Right ventricle myocardium superior (tissue), 1 donor: ENCODE measurements around the gene ERCC3. TPM values are rescaled to one million over a fixed set of nuclear protein-coding genes. Genes with fewer than 3 reads are reported as not detected.

Experiments used
- ATAC-seq: fragments of 200-7000 bp; cut with Tn5 transposase; one replicate; pipeline ENCODE4 v1.9.1; 2020; ENCODE audit warnings: mild to moderate bottlenecking; ENCODE audit not compliant: poor library complexity
- DNase-seq: peaks from one replicate; pipeline ENCODE4 v3.0.0-alpha.2; 2020
- intact Hi-C: fragments of 100-400 bp; cut with DNase I; formaldehyde crosslinking; loops from one replicate; pipeline ENCODE4 v1.11.2; 2022
- long read RNA-seq: library from polyadenylated mRNA; unstranded; transcript quantifications from one replicate; pipeline ENCODE4 v2.0.0, GENCODE V29; 2021
- total RNA-seq: library from RNA; stranded (reverse); fragmentation: NEBNext Ultra II Directional; extraction: Animal tissue kit (Norgen Biotek cat#: 25700); gene quantifications from one replicate; pipeline ENCODE4 v1.2.1, GENCODE V29; 2021
- donor health status: DM: no; HTN: yes; CAD: no; lungs with severe emphysema.

Gene ERCC3
- total RNA-seq, result 18.2 TPM
- long read RNA-seq, transcript ERCC3-201 (15 exons, 2,750 nt), result major isoform, 57 of 69 reads
- long read RNA-seq, partial matches to known transcripts, result 5 of 69 reads
- long read RNA-seq, other reads (novel, unspliced or antisense), result 7 of 69 reads

- peak; percentile 98 for ATAC-seq
Observed at GRCh38 chr2:127293748-127294562, at the start of gene ERCC3. Gene ERCC3, minus strand, starts transcription at chr2:127294144. Its CDS starts 63 bp downstream, at chr2:127294081.

DNA sequence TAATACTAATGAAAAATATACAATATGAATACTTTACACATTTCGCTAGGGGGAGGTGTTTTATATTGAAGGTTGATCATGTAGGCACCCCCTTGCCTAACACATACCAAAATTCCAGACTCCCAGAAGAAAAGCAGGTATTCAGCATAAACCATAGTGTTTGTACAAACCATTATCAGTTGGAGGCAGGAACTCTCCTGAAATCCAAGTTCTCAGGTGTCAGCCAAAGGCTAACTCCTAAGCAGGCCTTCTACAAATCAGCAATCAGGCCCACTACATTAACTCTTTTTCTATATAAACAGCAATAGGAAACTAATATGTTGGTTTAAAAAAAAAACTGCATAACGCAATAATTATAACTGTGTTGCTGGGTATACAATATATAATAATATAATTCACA, 49.3 kb upstream of the ERCC3 start:
- no peak for ATAC-seq
- intact Hi-C loops, result no loop called here
- DNase-seq, result no peak

More at GRCh38 chr2:127293748-127294562, at the start of gene ERCC3:
- DNase-seq, result peak; percentile 94
- intact Hi-C loops, result no loop called here

GRCh38 chr2:127342101-127342500, 48.2 kb upstream of the ERCC3 start:
- intact Hi-C loops, result no loop called here
- DNase-seq (no peak), ATAC-seq (no peak)

GRCh38 chr2:127332335-127332734, 38.4 kb upstream of the ERCC3 start:
- intact Hi-C loops, result no loop called here
- ATAC-seq, result no peak
- DNase-seq, result no peak

DNA sequence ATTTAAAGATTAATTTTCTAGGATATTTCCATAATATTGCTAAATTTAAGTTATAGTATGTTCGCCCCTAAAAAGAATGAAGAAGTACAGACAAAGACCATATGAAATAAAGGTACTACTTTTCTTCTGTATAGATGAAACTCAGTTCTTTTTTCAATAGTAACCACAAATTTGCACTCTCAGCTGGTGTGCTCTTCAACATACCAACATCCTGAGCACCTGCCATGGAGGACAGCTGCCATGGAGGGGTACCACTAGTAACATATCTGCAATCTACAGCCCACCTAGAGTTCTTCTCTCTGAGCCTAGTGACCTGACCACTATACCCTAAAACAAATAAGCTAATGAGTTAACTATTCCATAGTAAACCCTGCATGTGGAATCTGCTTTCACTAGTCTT, 36.8 kb upstream of the ERCC3 start:
- intact Hi-C loops, result no loop called here
- DNase-seq, result no peak
- ATAC-seq, result no peak

DNA sequence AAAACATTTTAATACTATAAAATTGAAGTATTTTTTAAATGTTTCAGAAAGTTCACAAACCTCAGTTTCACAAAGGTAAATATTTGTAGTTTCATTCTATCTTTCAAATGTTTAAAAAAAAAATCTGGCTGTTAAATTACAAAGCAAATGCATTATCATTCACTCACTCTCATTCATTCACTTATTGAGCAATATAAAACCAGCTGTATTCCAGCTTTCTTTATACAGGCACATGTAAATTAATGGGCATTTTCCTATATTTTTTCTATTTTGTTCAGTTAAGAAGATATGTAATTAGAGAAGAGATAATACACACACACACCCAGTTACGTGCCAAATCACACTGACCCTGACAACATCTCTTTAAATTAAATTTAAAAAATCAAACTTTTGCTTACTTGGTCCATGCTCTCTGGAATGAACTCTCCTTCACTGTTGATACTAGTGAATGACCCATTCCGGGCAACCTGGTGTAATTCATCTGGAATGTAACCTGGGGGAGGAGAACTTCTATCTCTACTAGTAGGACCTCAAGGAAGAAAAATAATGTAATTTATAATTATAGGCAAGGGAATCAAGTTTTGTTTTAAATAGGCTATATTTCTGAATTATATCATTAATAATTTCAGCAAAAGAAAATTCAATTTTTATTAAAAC, 32.5 kb upstream of the ERCC3 start:
- ATAC-seq, result no peak
- DNase-seq, result no peak
- intact Hi-C loops, result no loop called here

DNA sequence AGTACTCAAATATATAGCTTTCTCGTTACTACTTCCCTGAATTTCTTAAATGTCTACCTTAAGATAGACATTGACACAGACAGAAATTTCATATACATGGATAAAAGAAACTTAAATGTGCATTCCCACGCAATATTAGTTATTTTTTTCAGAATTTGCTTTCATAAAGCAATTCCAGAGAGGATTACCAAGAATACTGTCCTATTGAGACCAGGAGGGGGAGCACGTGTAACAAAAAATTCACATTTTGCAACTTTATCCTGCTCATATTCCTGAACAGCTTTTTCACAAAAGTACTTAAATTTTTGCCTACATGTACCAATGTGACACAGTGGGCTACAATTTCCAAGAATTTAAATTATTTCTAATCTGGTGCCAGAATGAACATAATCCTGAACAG, 30.7 kb upstream of the ERCC3 start:
- no peak for DNase-seq
- peak; percentile 46 for ATAC-seq
- intact Hi-C loops, result loop anchor here (5.0 kb wide), 1 partner anchor 163 kb away; no protein-coding TSS in a partner anchor

- no peak for ATAC-seq
- DNase-seq, result no peak
- intact Hi-C loops, result loop anchor here (5.0 kb wide), 1 partner anchor 166 kb away; no protein-coding TSS in a partner anchor
Observed at GRCh38 chr2:127321303-127321702, 27.4 kb upstream of the ERCC3 start.

DNA sequence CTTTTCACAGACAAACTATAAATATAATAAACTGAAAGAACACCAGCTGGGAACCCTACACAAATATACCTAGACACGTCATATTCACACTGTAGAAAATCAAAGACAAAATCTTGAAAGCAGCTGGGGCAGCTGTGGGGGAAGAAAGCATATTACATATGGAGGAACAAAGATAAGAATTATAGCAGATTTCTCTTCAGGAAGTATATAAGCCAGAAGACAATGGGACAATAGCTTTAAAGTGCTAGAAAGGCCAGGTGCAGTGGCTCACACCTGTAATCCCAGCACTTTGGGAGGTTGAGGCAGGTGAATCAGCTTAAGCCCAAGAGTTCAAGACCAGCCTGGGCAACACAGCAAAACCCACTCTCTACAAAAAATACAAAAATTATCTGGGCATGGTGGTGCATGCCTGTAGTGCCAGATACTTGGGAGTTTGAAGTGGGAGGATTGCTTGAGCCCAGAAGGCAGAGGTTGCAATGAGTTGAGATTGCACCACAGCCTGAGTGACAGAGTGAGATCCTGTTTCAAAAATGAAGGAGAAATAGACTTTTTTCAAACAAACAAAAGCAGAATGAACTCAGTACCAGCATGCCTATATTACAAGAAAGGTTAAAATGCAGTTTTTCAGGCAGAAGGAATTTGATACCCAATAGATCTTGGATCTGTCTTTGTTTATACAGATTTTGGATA, 26.8 kb upstream of the ERCC3 start:
- DNase-seq (no peak), ATAC-seq (no peak)
- intact Hi-C loops, result loop anchor here (5.0 kb wide), 1 partner anchor 167 kb away; no protein-coding TSS in a partner anchor

GRCh38 chr2:127320067-127320466, 26.1 kb upstream of the ERCC3 start:
- DNase-seq, result no peak
- no peak for ATAC-seq
- intact Hi-C loops, result loop anchor here (5.0 kb wide), 1 partner anchor 167 kb away; no protein-coding TSS in a partner anchor

- DNase-seq (no peak), ATAC-seq (no peak)
- intact Hi-C loops, result no loop called here
Observed at GRCh38 chr2:127314193-127314988, 20.4 kb upstream of the ERCC3 start.

DNA sequence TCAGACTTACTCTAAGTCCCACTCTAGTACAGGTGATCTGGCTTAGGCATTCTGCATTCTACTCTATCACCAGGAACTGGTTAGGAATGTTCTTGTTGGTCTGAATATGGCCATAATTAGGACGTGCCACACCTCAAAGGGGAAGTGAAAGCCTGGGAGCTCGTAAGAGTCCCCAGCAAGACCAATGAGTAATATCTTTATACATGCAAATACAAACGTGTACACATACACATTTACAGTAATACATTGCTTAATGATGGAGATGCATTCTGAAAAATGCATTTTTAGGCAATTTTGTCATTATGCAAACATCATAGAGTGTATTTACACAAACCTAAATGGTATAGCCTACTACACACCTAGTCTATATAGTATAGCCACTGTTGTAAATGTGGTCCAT, 19.5 kb upstream of the ERCC3 start:
- ATAC-seq (no peak), DNase-seq (no peak)
- intact Hi-C loops, result no loop called here

- ATAC-seq (no peak), DNase-seq (no peak)
- intact Hi-C loops, result no loop called here
Observed at GRCh38 chr2:127310980-127311379, 17.0 kb upstream of the ERCC3 start.

- DNase-seq (no peak), ATAC-seq (no peak)
- intact Hi-C loops, result no loop called here
Observed at GRCh38 chr2:127309468-127309867, 15.5 kb upstream of the ERCC3 start.

GRCh38 chr2:127308586-127309138, 14.7 kb upstream of the ERCC3 start:
- intact Hi-C loops, result no loop called here
- no peak for DNase-seq
- no peak for ATAC-seq

DNA sequence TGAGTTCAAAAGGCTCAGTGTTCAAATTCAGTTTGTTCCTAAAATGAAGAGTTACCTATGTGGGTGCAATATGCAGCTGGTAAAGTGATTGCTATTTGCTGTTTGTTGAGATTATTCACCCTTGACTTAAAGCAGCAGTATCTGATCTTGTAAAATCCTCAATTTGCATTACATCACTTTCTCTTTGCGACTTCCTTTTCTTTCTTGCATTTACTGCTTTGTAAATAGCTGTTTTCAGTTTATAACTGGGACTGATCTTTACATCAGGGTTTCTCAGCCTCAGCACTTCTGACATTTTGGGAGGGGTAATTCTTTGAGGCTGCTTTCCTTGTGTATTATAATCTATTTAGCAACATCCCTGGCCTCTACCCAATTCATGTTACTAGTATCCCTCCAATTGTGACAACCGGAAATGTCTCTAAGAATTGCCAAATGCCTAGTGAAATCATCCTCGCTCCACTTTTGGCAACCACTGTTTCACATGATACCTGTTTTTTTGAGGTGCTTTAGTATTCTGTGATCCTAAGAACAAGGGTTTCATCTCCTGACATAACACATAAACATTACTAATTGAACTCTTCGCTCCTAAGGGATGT, 12.1 kb upstream of the ERCC3 start:
- DNase-seq, result no peak
- no peak for ATAC-seq
- intact Hi-C loops, result no loop called here

- DNase-seq (no peak), ATAC-seq (no peak)
- intact Hi-C loops, result no loop called here
Observed at GRCh38 chr2:127302168-127302567, 8.2 kb upstream of the ERCC3 start.

DNA sequence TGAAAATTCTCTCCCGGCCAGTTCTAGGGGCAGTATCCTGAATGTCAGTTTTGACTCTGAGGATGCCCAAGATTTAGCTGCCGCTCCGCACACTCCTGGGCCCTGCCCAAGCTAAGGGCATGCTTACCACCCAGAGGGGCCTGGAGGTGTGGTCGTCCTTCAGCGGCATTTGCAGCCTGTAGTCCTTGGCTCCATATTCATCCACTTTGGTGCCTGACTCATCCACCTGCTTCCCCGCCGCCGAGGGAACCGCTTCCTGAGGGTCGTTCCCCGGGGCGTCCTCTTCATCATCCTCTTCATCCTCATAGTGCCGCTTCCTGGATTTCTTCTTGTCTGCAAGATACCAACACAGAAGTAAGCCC, 577 bp downstream of the ERCC3 start:
- intact Hi-C loops, result no loop called here
- peak; percentile 3 for ATAC-seq
- no peak for DNase-seq
